Spinal cord (tissue), 10 donors: ENCODE results near the gene CHSY1. TPM values are rescaled to one million over a fixed set of nuclear protein-coding genes. Genes with fewer than 3 reads are reported as not detected.

ENCODE experiments used
- DNase-seq, 6 donors: peaks; one replicate each; pipeline versions ENCODE4 v3.0.0 to v3.0.0-alpha.2; 2013 to 2015; ENCODE audit warnings: low spot score in 6 of 6, low read depth in 4 of 6
- H3K27ac ChIP-seq: one replicate; pipeline ENCODE4 v1.5.1; 2013; ENCODE audit warnings: low read depth, low read length, control low read depth
- H3K27me3 ChIP-seq: one replicate; pipeline ENCODE4 v1.6.1; 2013; ENCODE audit warnings: low read length; ENCODE audit not compliant: control insufficient read depth, insufficient read depth
- H3K36me3 ChIP-seq: one replicate; pipeline ENCODE4 v1.6.1; 2013; ENCODE audit warnings: low read length; ENCODE audit not compliant: control insufficient read depth, insufficient read depth
- H3K4me1 ChIP-seq: one replicate; pipeline ENCODE4 v1.6.1; 2013; ENCODE audit warnings: low read length; ENCODE audit not compliant: control insufficient read depth, insufficient read depth
- H3K4me3 ChIP-seq: one replicate; pipeline ENCODE4 v1.5.1; 2013; ENCODE audit warnings: low read depth, low read length, control low read depth
- H3K9me3 ChIP-seq: one replicate; pipeline ENCODE4 v1.6.1; 2013; ENCODE audit warnings: low read length; ENCODE audit not compliant: control insufficient read depth, insufficient read depth
- WGBS: methylation state at CpG from one replicate; pipeline ENCODE4 v1.1.5; 2013; ENCODE audit warnings: missing lambda C conversion rate; ENCODE audit not compliant: insufficient coverage; 5-methylcytosine and 5-hydroxymethylcytosine counted together
- polyA plus RNA-seq, 2 donors: library from polyadenylated mRNA; unstranded; fragments of 120-200 nt; gene quantifications; one replicate each; pipeline ENCODE4 v1.2.1, GENCODE V29; 2013; ENCODE audit not compliant: insufficient read length in 2 of 2
- total RNA-seq, 2 donors: library from RNA; depleted of rRNA in 1 of 2; stranded (reverse); fragments of 120-200 nt in 1 of 2; fragments of >200 nt in 1 of 2; gene quantifications; one replicate each; pipeline versions ENCODE4 v1.2.3 to v1.2.4, GENCODE V29; 2013 to 2014
- donor health status: healthy.

Gene CHSY1
- total and polyA plus RNA-seq, 4 donors: 28.2 to 67.3 (median 32.6) TPM

- Histone ChIP-seq H3K4me3 (no peak overlapping the region), H3K36me3 (peaks cover 6% of the 10 kb centered on the region), H3K4me1 (peaks cover 11% of the 10 kb centered on the region), H3K27ac (no peak overlapping the region), H3K27me3 (no peaks in the 10 kb centered on the region), H3K9me3 (no peaks in the 10 kb centered on the region)
- DNase-seq: no peak
- 95% methylated on average over 4 of the region's 6 CpGs for WGBS
Observed at GRCh38 chr15:101185336-101185735, 66.5 kb downstream of the CHSY1 start.

- H3K4me3 ChIP-seq: no peak overlapping the region
- no peak overlapping the region for H3K27ac ChIP-seq
- peaks cover 9% of the 10 kb centered on the region for H3K36me3 ChIP-seq
- no peak for DNase-seq
- peaks cover 13% of the 10 kb centered on the region for H3K4me1 ChIP-seq
- H3K9me3 ChIP-seq: no peaks in the 10 kb centered on the region
- WGBS: 86% methylated on average over 1 of the region's 7 CpGs
- H3K27me3 ChIP-seq: no peaks in the 10 kb centered on the region
Observed at GRCh38 chr15:101184830-101185229, 67.0 kb downstream of the CHSY1 start.

DNA sequence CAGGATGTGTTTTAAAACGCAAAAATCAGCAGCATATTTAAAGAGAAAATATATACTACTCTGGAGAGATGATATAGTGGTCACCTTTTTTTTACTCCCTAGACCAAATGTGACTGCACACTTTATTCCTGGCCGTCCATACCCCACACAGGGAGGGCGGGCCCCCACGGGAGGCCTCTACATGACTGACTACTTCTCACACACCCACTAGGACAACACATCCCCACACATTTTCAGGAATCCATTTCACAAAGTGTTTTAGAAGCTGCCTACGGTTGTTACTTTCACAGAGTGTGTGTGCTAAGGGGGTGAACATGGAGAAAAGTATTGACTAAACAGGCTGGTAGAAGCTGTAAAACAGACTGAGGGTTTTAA lies 67.9 kb downstream of the CHSY1 start:
- no peaks in the 10 kb centered on the region for H3K9me3 ChIP-seq
- H3K27me3 ChIP-seq: no peaks in the 10 kb centered on the region
- peaks cover 11% of the 10 kb centered on the region for H3K36me3 ChIP-seq
- H3K27ac ChIP-seq: no peak overlapping the region
- H3K4me3 ChIP-seq: no peak overlapping the region
- DNase-seq: no peak
- no CpG with 5 or more reads among the region's 5 CpGs for WGBS
- peaks cover 5% of the 10 kb centered on the region for H3K4me1 ChIP-seq

GRCh38 chr15:101183226-101183930 lies 68.5 kb downstream of the CHSY1 start:
- WGBS: 82% methylated on average over 6 of the region's 9 CpGs
- Histone ChIP-seq H3K36me3 (peaks cover 15% of the 10 kb centered on the region), H3K27ac (no peak overlapping the region), H3K4me1 (peaks cover 4% of the 10 kb centered on the region), H3K4me3 (no peak overlapping the region), H3K9me3 (no peaks in the 10 kb centered on the region), H3K27me3 (no peaks in the 10 kb centered on the region)
- DNase-seq: no peak

- no peak overlapping the region for H3K4me3 ChIP-seq
Observed at GRCh38 chr15:101182215-101182614, 69.6 kb downstream of the CHSY1 start.

GRCh38 chr15:101181349-101181748 lies 70.5 kb downstream of the CHSY1 start:
- peaks cover 20% of the 10 kb centered on the region for H3K36me3 ChIP-seq
- 84% methylated on average over 2 of the region's 4 CpGs for WGBS
- no peak for DNase-seq
- H3K27me3 ChIP-seq: no peaks in the 10 kb centered on the region
- peaks cover 4% of the 10 kb centered on the region for H3K4me1 ChIP-seq
- no peak overlapping the region for H3K27ac ChIP-seq
- no peak overlapping the region for H3K4me3 ChIP-seq
- H3K9me3 ChIP-seq: no peaks in the 10 kb centered on the region

More at GRCh38 chr15:101182215-101182614, 69.6 kb downstream of the CHSY1 start:
- Histone ChIP-seq H3K36me3 (peaks cover 16% of the 10 kb centered on the region), H3K27me3 (no peaks in the 10 kb centered on the region), H3K27ac (no peak overlapping the region), H3K9me3 (no peaks in the 10 kb centered on the region), H3K4me1 (peaks cover 4% of the 10 kb centered on the region)
- 70% methylated on average over 3 of the region's 4 CpGs for WGBS
- peak in 1 of 6 donors; percentile 84 for DNase-seq

GRCh38 chr15:101180620-101181307 lies 71.1 kb downstream of the CHSY1 start:
- H3K9me3 ChIP-seq: no peaks in the 10 kb centered on the region
- 91% methylated on average over 11 of the region's 13 CpGs for WGBS
- H3K4me3 ChIP-seq: no peak overlapping the region
- peaks cover 4% of the 10 kb centered on the region for H3K4me1 ChIP-seq
- peaks cover 20% of the 10 kb centered on the region for H3K36me3 ChIP-seq
- H3K27ac ChIP-seq: no peak overlapping the region
- H3K27me3 ChIP-seq: no peaks in the 10 kb centered on the region
- DNase-seq: no peak

DNA sequence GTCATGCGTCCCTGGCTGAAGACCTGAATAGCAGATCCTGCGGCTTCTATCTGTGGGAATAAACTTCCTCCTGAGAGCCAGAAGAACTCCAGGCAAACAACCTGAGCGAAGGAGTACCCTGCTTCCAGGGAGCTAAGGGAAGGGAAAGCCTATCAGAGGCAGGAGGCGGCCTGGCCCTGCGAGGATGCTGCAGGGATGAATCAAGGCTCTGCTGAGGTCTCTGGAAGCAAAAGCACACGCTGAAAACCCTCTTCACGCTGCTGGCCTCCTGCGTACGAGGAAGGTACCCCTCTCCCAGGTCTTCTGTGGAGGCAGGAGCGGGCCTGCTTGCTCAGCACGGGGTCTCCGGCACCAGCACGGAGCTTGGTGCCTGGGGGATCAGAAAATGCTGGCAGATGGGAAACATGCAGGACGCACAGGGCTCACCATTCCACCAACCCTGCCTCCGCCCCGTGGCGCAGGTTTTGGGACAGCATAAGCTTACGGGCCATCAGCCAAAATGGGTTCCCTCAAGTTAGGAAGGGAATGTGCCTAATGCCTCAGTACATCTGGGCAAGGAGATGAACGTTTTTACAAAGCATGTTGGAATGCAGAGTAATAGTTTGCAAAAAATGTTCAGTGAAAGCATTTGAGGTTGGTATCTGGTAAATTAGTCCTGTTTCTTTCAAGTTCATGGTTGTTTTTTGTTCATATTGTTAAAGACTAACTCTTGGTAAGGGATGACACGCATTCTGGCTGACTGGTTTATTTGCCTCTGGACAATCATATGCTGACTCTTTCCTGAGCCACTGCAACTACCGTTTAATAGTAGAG lies 72.3 kb downstream of the CHSY1 start:
- H3K27me3 ChIP-seq: no peaks in the 10 kb centered on the region
- H3K4me1 ChIP-seq: peaks cover 7% of the 10 kb centered on the region
- H3K27ac ChIP-seq: no peak overlapping the region
- DNase-seq: no peak
- WGBS: 88% methylated on average over 19 of the region's 21 CpGs
- peaks cover 19% of the 10 kb centered on the region for H3K36me3 ChIP-seq
- no peak overlapping the region for H3K4me3 ChIP-seq
- no peaks in the 10 kb centered on the region for H3K9me3 ChIP-seq

- Histone ChIP-seq H3K27me3 (no peaks in the 10 kb centered on the region), H3K9me3 (no peaks in the 10 kb centered on the region), H3K4me1 (peaks cover 12% of the 10 kb centered on the region), H3K4me3 (no peak overlapping the region), H3K27ac (no peak overlapping the region), H3K36me3 (peaks cover 25% of the 10 kb centered on the region)
- WGBS: 90% methylated on average over 2 of the region's 4 CpGs
- no peak for DNase-seq
Observed at GRCh38 chr15:101178931-101179330, 72.9 kb downstream of the CHSY1 start.
